NCI-H524 treated with DMSO at 0.1 percent for 48 hours (cell line): Measurements from ENCODE around the gene RSAD1.

ENCODE experiments used
- DNase-seq: peaks from one replicate; lab custom pipeline; 2025; lab: John Stamatoyannopoulos, UW

Gene RSAD1

GRCh38 chr17:50458270-50458669 is 20.4 kb upstream of the RSAD1 start:
- DNase-seq, result no peak

- DNase-seq, result no peak
These were observed 19.7 kb upstream of the RSAD1 start for GRCh38 chr17:50458701-50459676.

- DNase-seq, result peak; percentile 52
These were observed 18.9 kb upstream of the RSAD1 start for GRCh38 chr17:50459756-50460155.

- DNase-seq, result no peak
These were observed 17.7 kb upstream of the RSAD1 start for GRCh38 chr17:50460831-50461526.

GRCh38 chr17:50461550-50462132 is 17.0 kb upstream of the RSAD1 start:
- DNase-seq, result no peak

GRCh38 chr17:50462446-50462845 is 16.2 kb upstream of the RSAD1 start:
- DNase-seq, result no peak

GRCh38 chr17:50464121-50464520 is 14.5 kb upstream of the RSAD1 start:
- DNase-seq, result no peak

- DNase-seq, result no peak
These were observed 13.9 kb upstream of the RSAD1 start for GRCh38 chr17:50464736-50465135.

- DNase-seq, result no peak
These were observed 13.5 kb upstream of the RSAD1 start for GRCh38 chr17:50465171-50465570.

GRCh38 chr17:50465635-50466034 is 13.0 kb upstream of the RSAD1 start:
- DNase-seq, result no peak

- DNase-seq, result no peak
These were observed 12.1 kb upstream of the RSAD1 start for GRCh38 chr17:50466371-50467113.

- no peak for DNase-seq
These were observed 11.4 kb upstream of the RSAD1 start for GRCh38 chr17:50467114-50467854.

GRCh38 chr17:50467855-50468303 is 10.8 kb upstream of the RSAD1 start:
- no peak for DNase-seq

- DNase-seq, result no peak
These were observed 10.1 kb upstream of the RSAD1 start, which contains the start of gene CHAD for GRCh38 chr17:50468304-50469207. CHAD (minus strand) TSS chr17:50468880; CDS start chr17:50468813, 67 bp downstream.

- no peak for DNase-seq
These were observed 9.5 kb upstream of the RSAD1 start for GRCh38 chr17:50469208-50469605.

- no peak for DNase-seq
These were observed 8.9 kb upstream of the RSAD1 start for GRCh38 chr17:50469671-50470305.

GRCh38 chr17:50470426-50470825 is 8.2 kb upstream of the RSAD1 start:
- DNase-seq, result no peak

GRCh38 chr17:50471009-50471905 is 7.4 kb upstream of the RSAD1 start:
- no peak for DNase-seq

GRCh38 chr17:50472286-50472685 is 6.4 kb upstream of the RSAD1 start:
- no peak for DNase-seq
